ENCODE results near the gene PKHD1.

The PKHD1 gene

DNA sequence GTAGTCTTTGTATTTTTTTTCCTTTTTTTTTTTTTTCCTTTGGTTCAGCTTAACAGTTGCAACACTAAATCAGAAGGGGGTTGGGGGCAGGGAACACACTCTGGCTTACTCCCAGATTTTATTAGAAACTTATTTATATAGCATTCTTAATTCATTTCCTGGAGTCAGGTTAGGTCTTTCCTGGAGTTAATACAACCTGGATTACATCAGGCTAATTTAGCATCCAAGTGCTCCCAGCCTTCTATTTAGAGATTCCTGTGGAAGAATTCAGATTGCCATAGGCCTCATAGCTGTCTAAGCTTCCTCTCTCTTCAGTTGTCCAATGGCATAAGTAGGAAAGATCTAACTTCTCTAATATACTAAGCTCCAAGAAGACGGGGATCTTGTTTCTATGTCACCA, 35.8 kb upstream of the PKHD1 start:
- no peak overlapping the region for H3K27ac Mint-ChIP-seq
- intact Hi-C loops (cut with micrococcal nuclease) = no loop called here
- H3K27me3 Mint-ChIP-seq = no peaks in the 10 kb centered on the region
- H3K36me3 Mint-ChIP-seq (ENCODE audit: low read depth) = no peaks in the 10 kb centered on the region
- H3K4me3 Mint-ChIP-seq = no peak overlapping the region
- peaks cover 9% of the 10 kb centered on the region for H3K9me3 Mint-ChIP-seq
- H3K4me1 Mint-ChIP-seq (ENCODE audit: low read depth) = no peaks in the 10 kb centered on the region

DNA sequence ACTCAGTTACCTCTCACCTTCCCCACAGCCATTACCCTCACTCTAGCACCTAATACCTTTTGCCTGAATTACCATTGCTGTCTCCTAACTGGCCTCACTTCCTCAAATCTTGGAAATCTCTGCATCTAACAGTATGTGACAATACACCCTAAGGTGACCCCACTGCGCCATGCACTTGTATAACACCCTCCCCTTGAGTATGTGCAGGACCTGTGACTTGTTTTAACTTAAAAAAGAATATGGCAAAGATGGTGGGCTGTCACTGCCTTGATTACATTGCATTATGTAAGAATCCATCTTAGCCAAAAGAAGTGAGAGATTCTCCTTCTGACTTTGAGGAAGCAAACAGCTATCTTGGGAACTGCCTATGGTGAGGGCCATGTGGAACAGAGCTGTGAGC, 29.9 kb upstream of the PKHD1 start:
- H3K27me3 Mint-ChIP-seq = no peaks in the 10 kb centered on the region
- no peak overlapping the region for H3K4me3 Mint-ChIP-seq
- H3K4me1 Mint-ChIP-seq (ENCODE audit: low read depth) = no peaks in the 10 kb centered on the region
- H3K9me3 Mint-ChIP-seq = peaks cover 12% of the 10 kb centered on the region
- intact Hi-C loops (cut with micrococcal nuclease) = no loop called here
- H3K36me3 Mint-ChIP-seq (ENCODE audit: low read depth) = no peaks in the 10 kb centered on the region
- H3K27ac Mint-ChIP-seq = no peak overlapping the region

- intact Hi-C loops (cut with micrococcal nuclease) = no loop called here
- Mint-ChIP-seq H3K27me3 (no peaks in the 10 kb centered on the region), H3K36me3 (ENCODE audit: low read depth) (no peaks in the 10 kb centered on the region), H3K9me3 (peaks cover 17% of the 10 kb centered on the region), H3K27ac (no peak overlapping the region), H3K4me1 (ENCODE audit: low read depth) (no peaks in the 10 kb centered on the region), H3K4me3 (no peak overlapping the region)
Observed at GRCh38 chr6:52116605-52116948, 29.2 kb upstream of the PKHD1 start.

DNA sequence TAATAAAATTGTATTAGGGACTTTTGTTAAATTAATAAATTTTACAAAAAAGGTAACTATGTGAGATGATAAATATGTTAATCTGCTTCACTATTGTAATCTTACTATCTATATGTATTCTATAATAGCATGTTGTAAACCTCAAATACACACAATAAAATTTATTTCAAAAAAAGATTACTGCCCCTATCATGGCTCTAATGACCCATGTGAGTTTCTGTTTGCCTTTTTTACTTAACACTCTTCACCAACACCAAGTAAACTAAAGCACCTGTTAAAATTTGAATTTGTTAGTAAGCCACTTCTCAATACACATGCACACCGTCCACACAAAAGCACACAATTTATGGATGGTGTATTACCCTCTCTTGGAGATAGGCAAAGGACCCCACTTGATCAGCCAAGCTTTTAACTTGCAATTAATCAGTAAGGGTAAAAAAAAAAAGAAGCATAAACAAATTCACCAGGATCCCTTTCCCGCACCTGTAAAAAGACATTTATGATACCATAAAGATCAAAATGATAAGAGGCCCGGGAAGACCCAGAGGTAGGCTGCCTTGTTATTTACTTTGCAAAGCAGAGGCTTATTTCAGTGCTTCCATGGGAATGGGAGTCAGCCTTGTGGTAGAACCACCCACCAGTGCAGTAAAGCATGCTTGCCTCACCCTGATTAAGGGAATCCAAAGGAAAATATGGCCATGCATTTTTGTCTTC, 28.6 kb upstream of the PKHD1 start:
- no peaks in the 10 kb centered on the region for H3K27me3 Mint-ChIP-seq

DNA sequence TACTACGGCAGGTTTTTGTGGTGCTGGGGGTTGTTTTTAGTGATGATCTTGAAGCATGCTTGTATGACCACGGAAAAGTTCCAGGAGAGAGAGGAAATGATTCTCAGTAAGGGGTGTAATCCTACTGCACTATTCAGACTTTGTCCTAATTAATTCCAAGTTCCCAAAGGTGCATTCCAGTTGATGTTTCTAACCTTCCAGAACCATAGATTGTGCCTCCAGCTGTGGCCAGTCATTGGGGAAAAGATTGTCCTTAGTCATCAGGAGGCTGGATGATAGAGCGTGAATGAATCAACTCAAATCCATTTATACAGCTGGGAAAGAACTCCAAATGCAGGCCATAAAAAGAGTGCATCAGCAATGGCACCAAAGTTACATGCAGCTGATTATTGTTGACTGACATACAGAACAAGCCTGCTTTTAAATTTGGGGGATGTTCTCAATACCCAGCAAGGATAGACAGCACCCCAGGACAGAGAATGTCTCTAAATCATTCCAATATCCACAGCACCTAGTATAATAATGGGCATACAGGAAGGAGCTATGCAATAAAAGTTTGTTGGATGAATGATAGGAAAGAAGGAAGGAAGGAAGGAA, 27.8 kb upstream of the PKHD1 start:
- H3K9me3 Mint-ChIP-seq = peaks cover 17% of the 10 kb centered on the region
- no peak overlapping the region for H3K4me3 Mint-ChIP-seq
- no peaks in the 10 kb centered on the region for H3K27me3 Mint-ChIP-seq
- no peak overlapping the region for H3K27ac Mint-ChIP-seq
- intact Hi-C loops (cut with micrococcal nuclease) = no loop called here
- H3K4me1 Mint-ChIP-seq (ENCODE audit: low read depth) = no peaks in the 10 kb centered on the region
- no peaks in the 10 kb centered on the region for H3K36me3 Mint-ChIP-seq (ENCODE audit: low read depth)

More for the DNA sequence above, 28.6 kb upstream of the PKHD1 start:
- H3K36me3 Mint-ChIP-seq (ENCODE audit: low read depth) = no peaks in the 10 kb centered on the region
- H3K9me3 Mint-ChIP-seq = peaks cover 17% of the 10 kb centered on the region
- H3K27ac Mint-ChIP-seq = no peak overlapping the region
- H3K4me1 Mint-ChIP-seq (ENCODE audit: low read depth) = no peaks in the 10 kb centered on the region
- H3K4me3 Mint-ChIP-seq = no peak overlapping the region
- intact Hi-C loops (cut with micrococcal nuclease) = no loop called here

DNA sequence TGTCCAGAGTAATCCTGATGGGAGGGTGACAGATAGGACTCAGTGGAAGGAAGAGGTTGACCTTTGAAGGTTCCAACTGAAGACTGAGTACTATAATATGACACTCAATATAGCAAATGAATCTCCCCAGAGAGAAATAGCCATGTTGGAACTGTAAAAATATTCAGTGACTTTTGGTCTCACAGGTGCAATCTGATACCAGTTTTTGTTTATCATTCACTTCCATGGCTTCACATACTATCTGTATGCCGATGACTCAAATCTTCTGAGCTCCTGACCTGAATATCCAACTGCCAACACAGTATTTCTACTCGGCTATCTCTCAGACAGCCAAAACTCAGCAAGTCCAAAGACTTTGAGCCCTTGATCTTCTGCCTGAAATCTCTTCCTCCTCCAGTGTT, 21.8 kb upstream of the PKHD1 start:
- peaks cover 17% of the 10 kb centered on the region for H3K9me3 Mint-ChIP-seq
- H3K4me1 Mint-ChIP-seq (ENCODE audit: low read depth) = no peaks in the 10 kb centered on the region
- H3K4me3 Mint-ChIP-seq = no peak overlapping the region
- intact Hi-C loops (cut with micrococcal nuclease) = no loop called here
- H3K27me3 Mint-ChIP-seq = no peaks in the 10 kb centered on the region
- no peak overlapping the region for H3K27ac Mint-ChIP-seq
- no peaks in the 10 kb centered on the region for H3K36me3 Mint-ChIP-seq (ENCODE audit: low read depth)

- Mint-ChIP-seq H3K9me3 (peaks cover 17% of the 10 kb centered on the region), H3K27me3 (no peaks in the 10 kb centered on the region), H3K27ac (no peak overlapping the region), H3K4me1 (ENCODE audit: low read depth) (no peaks in the 10 kb centered on the region), H3K4me3 (no peak overlapping the region), H3K36me3 (ENCODE audit: low read depth) (no peaks in the 10 kb centered on the region)
- intact Hi-C loops (cut with micrococcal nuclease) = no loop called here
Observed at GRCh38 chr6:52108128-52108527, 20.7 kb upstream of the PKHD1 start.

- H3K36me3 Mint-ChIP-seq (ENCODE audit: low read depth) = no peaks in the 10 kb centered on the region
- H3K4me1 Mint-ChIP-seq (ENCODE audit: low read depth) = no peaks in the 10 kb centered on the region
- H3K27ac Mint-ChIP-seq = no peak overlapping the region
- intact Hi-C loops (cut with micrococcal nuclease) = no loop called here
- H3K9me3 Mint-ChIP-seq = peaks cover 10% of the 10 kb centered on the region
- H3K4me3 Mint-ChIP-seq = no peak overlapping the region
- H3K27me3 Mint-ChIP-seq = no peaks in the 10 kb centered on the region
Observed at GRCh38 chr6:52106994-52107393, 19.6 kb upstream of the PKHD1 start.

DNA sequence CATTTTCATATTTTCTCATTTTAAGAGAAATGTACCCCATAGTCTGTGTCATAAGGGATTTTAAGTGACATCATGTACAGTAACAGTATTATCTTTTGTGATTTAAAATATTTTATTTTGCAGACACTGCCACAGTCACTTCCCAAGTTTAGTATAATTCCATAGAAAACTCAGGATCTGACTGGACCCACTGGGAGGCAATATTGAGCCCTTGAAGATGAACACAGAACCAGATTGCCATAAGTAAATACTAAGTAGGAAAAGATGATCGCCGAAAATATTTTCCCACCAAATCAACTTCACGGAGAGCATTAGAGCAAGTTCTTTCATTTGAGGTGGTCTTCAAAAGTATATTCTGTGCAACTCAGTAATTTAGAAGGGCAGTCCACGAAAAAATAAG, 17.6 kb upstream of the PKHD1 start:
- intact Hi-C loops (cut with micrococcal nuclease) = no loop called here
- H3K4me1 Mint-ChIP-seq (ENCODE audit: low read depth) = no peaks in the 10 kb centered on the region
- H3K9me3 Mint-ChIP-seq = no peaks in the 10 kb centered on the region
- H3K27me3 Mint-ChIP-seq = peaks cover 2% of the 10 kb centered on the region
- H3K36me3 Mint-ChIP-seq (ENCODE audit: low read depth) = no peaks in the 10 kb centered on the region
- no peak overlapping the region for H3K4me3 Mint-ChIP-seq
- H3K27ac Mint-ChIP-seq = no peak overlapping the region

DNA sequence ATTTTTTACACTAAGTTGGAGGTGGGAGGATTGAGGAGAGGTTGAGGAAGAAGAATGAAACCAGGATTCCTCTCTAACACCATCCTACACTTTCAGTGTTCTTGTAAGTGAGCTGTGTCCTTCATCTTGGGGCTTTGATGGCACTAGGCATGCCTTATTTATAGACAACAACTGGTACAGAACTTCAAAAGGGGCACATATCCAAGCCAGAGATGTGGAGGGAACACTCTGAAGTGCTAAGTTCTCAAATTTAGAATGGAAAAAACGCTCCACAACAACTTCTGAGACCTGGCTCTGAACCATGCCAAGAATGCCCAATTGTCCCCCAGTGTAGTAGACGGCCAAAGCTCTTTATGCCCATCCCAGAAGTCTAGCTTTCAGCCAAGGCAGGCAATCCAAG, 16.2 kb upstream of the PKHD1 start:
- Mint-ChIP-seq H3K4me3 (no peak overlapping the region), H3K9me3 (no peaks in the 10 kb centered on the region), H3K27ac (no peak overlapping the region), H3K27me3 (peaks cover 2% of the 10 kb centered on the region), H3K4me1 (ENCODE audit: low read depth) (no peaks in the 10 kb centered on the region), H3K36me3 (ENCODE audit: low read depth) (no peaks in the 10 kb centered on the region)
- intact Hi-C loops (cut with micrococcal nuclease) = no loop called here

DNA sequence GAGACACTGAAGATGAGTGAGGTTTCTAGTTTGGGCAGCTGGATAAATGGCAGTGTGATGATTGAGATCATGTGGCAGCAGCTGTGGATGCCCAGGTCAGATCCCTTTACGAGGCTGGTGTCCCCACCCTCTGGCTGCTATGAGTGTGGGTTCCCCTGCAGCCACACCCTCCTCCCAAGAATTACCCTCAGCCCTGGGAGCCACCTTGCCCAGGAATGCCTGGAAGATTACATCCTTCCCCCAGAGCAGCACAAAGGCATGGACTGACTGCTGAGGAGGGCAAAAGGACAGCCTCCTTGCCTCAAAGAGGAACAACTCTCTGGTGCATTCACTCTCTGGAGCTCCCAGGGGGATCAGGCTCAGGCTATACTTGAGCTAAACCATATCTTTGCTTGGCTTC, 15.0 kb upstream of the PKHD1 start:
- no peaks in the 10 kb centered on the region for H3K36me3 Mint-ChIP-seq (ENCODE audit: low read depth)
- no peak overlapping the region for H3K27ac Mint-ChIP-seq
- intact Hi-C loops (cut with micrococcal nuclease) = no loop called here
- H3K9me3 Mint-ChIP-seq = no peaks in the 10 kb centered on the region
- H3K4me3 Mint-ChIP-seq = no peak overlapping the region
- no peaks in the 10 kb centered on the region for H3K4me1 Mint-ChIP-seq (ENCODE audit: low read depth)
- H3K27me3 Mint-ChIP-seq = peaks cover 2% of the 10 kb centered on the region

- Mint-ChIP-seq H3K9me3 (peaks cover 11% of the 10 kb centered on the region), H3K4me3 (no peak overlapping the region), H3K27ac (no peak overlapping the region), H3K4me1 (ENCODE audit: low read depth) (no peaks in the 10 kb centered on the region), H3K27me3 (peaks cover 2% of the 10 kb centered on the region), H3K36me3 (ENCODE audit: low read depth) (no peaks in the 10 kb centered on the region)
- intact Hi-C loops (cut with micrococcal nuclease) = no loop called here
Observed at GRCh38 chr6:52098721-52099120, 11.3 kb upstream of the PKHD1 start.

DNA sequence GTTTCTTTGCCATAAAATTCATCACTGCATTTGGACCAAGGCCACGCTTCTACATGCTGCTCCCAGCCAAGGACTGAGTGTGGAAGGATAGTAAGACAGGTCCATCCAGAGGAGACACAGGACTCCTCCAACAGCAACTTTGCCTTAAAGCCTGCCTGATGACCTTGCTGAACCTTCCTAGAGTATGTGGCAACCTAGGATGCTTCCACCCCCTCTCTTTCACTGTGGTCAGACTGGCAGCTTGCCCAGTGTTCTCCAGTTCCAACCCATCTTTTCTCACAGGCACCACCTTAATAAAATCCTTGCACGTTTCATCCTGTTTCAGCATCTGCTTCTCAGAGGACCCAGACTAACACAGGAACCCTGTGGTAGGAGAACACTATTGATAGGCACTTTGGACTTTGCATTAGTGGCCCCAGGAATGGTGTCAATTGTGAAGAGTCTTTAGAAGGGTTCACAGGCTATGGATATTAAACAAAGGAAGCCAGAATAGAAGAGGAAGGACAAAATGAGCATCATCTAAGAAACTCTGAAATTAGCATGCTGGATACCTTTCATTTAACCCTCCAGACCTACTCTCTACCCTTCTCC, 2.4 kb upstream of the PKHD1 start:
- H3K4me3 Mint-ChIP-seq = no peak overlapping the region
- H3K36me3 Mint-ChIP-seq (ENCODE audit: low read depth) = no peaks in the 10 kb centered on the region
- intact Hi-C loops (cut with micrococcal nuclease) = no loop called here
- H3K9me3 Mint-ChIP-seq = peaks cover 5% of the 10 kb centered on the region
- peaks cover 2% of the 10 kb centered on the region for H3K27me3 Mint-ChIP-seq
- H3K4me1 Mint-ChIP-seq (ENCODE audit: low read depth) = no peaks in the 10 kb centered on the region
- H3K27ac Mint-ChIP-seq = no peak overlapping the region

- H3K27ac Mint-ChIP-seq = no peak overlapping the region
- H3K36me3 Mint-ChIP-seq (ENCODE audit: low read depth) = no peaks in the 10 kb centered on the region
- H3K4me3 Mint-ChIP-seq = no peak overlapping the region
- intact Hi-C loops (cut with micrococcal nuclease) = no loop called here
- H3K4me1 Mint-ChIP-seq (ENCODE audit: low read depth) = no peaks in the 10 kb centered on the region
- no peaks in the 10 kb centered on the region for H3K9me3 Mint-ChIP-seq
- H3K27me3 Mint-ChIP-seq = peaks cover 2% of the 10 kb centered on the region
Observed at GRCh38 chr6:52086741-52087140, 672 bp downstream of the PKHD1 start.

GRCh38 chr6:52081237-52081636, 6.2 kb downstream of the PKHD1 start:
- Mint-ChIP-seq H3K36me3 (ENCODE audit: low read depth) (no peaks in the 10 kb centered on the region), H3K4me1 (ENCODE audit: low read depth) (no peaks in the 10 kb centered on the region), H3K4me3 (no peak overlapping the region), H3K27ac (no peak overlapping the region), H3K27me3 (no peaks in the 10 kb centered on the region), H3K9me3 (no peaks in the 10 kb centered on the region)
- intact Hi-C loops (cut with micrococcal nuclease) = no loop called here

Measured in dendritic cell treated with granulocyte-macrophage colony-stimulating factor and Interleukin-4, amounts not matched to agents 40 ng/mL and 50 ng/mL, for 4 days (primary cell).